Gastrocnemius medialis (tissue), 4 donors: ENCODE measurements around the gene KNDC1. TPM values are rescaled to one million over a fixed set of nuclear protein-coding genes. Genes with fewer than 3 reads are reported as not detected.

Experiments
- ATAC-seq, 2 donors: fragments of 150-250 bp; one replicate each; pipeline ENCODE4 v1.9.1; 2016
- DNase-seq, 2 donors: peaks; one replicate each; pipeline ENCODE4 v3.0.0-alpha.2; 2019
- H3K27ac ChIP-seq, 4 donors: fragments of 200-600 bp; sonication (generic); 1 replicate in 1 of 4; 2 replicates in 3 of 4; pipeline ENCODE4 v1.5.1; 2016 to 2018; ENCODE audit warnings: mild to moderate bottlenecking in 2 of 4, moderate library complexity in 1 of 4
- H3K27me3 ChIP-seq, 3 donors: fragments of 200-600 bp; sonication (generic) in 2 of 3; 1 replicate in 1 of 3; 2 replicates in 2 of 3; pipeline versions ENCODE4 v1.5.1 to v1.6.0; 2016 to 2019; ENCODE audit warnings: mild to moderate bottlenecking in 1 of 3, moderate library complexity in 1 of 3
- H3K36me3 ChIP-seq, 2 donors: fragments of 200-600 bp; sonication (generic) in 1 of 2; one replicate each; pipeline ENCODE4 v1.5.1; 2017 to 2018
- H3K4me1 ChIP-seq, 2 donors: fragments of 200-600 bp; sonication (generic) in 1 of 2; one replicate each; pipeline ENCODE4 v1.5.1; 2016 to 2017; ENCODE audit warnings: mild to moderate bottlenecking in 2 of 2
- H3K4me3 ChIP-seq, 4 donors: fragments of 200-600 bp; sonication (generic) in 3 of 4; 1 replicate in 1 of 4; 2 replicates in 3 of 4; pipeline ENCODE4 v1.5.1; 2016 to 2019; ENCODE audit warnings: mild to moderate bottlenecking in 2 of 4
- H3K9me3 ChIP-seq, 3 donors: fragments of 200-600 bp; sonication (generic) in 2 of 3; 1 replicate in 1 of 3; 2 replicates in 2 of 3; pipeline ENCODE4 v1.5.1; 2016 to 2019
- POLR2A ChIP-seq, 2 donors: fragments of 450-650 bp; IDR thresholded peaks; one replicate each; pipeline ENCODE4 v1.6.1; 2017; ENCODE audit warnings: antibody characterized with exemption in 2 of 2, mild to moderate bottlenecking in 2 of 2, moderate library complexity in 2 of 2
- in situ Hi-C, 4 donors: fragments of 200-750 bp; cut with MboI; loops; one replicate each; pipeline versions ENCODE4 v1.15.0 to v1.8.0; 2017; ENCODE audit warnings: low sequenced_read_pairs in 4 of 4
- intact Hi-C: fragments of 100-400 bp; cut with DNase I; formaldehyde crosslinking; loops from one replicate; pipeline ENCODE4 v1.15.1; 2023; ENCODE audit warnings: low total_unique reads
- total RNA-seq, 4 donors: library from RNA; depleted of rRNA; stranded (reverse); fragments of >200 nt; gene quantifications; one replicate each; pipeline versions ENCODE4 v1.1.0 to v1.2.3, GENCODE V29; 2016
- TF ChIP-seq, protein P1 (sequence below), 5 experiments: fragments of 450-650 bp in 3 of 5; fragments of 200-600 bp in 2 of 5; sonication (generic) in 2 of 5; IDR thresholded peaks in 4 of 5; conservative IDR thresholded peaks in 1 of 5; 1 replicate in 4 of 5; 2 replicates in 1 of 5; pipeline ENCODE4 v1.5.1; 2016 to 2019; ENCODE audit warnings: antibody characterized with exemption in 5 of 5, mild to moderate bottlenecking in 3 of 5, moderate library complexity in 3 of 5

KNDC1 gene
- total RNA-seq, 4 donors from 2014 or later, result 0.04 to 0.13 TPM; not detected in 2

DNA sequence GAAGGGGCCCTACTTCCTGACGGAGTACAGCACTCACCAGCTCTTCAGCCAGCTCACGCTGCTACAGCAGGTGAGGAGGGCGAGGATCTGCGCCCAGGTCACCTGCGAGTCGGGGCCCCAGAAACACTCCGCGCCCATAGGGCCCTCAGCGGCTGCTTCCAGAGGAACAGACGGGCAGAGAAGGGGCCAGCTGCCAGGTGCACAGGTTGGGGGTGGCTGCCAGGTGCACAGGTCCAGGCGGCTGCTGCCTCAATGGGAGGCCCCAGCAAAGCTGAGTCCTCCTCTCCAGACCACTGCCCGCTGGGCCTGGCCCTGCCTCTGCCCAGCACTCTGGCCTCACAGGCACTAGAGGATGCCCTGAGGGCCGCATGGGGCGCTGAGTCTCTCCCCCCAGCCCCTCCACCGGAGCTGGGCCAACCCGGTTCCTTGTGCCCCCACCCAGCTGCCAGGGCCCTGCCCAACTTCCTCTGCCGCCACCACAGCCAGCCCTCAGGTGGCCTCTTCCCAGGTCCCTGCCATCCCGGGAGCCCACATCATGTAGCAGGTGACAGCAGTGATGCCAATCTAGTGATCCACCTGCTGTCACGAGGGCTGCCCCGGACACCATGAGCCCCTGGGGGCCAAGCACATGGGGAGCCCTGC, 53.0 kb downstream of the KNDC1 start:
- DNase-seq, result no peak
- H3K27me3 ChIP-seq, result peaks cover 0 to 12% (median 10%) of the 10 kb centered on the region in 3 donors
- no peak for TF ChIP-seq POLR2A (IDR thresholded peaks at IDR 0.05)
- TF ChIP-seq, protein P1, sequence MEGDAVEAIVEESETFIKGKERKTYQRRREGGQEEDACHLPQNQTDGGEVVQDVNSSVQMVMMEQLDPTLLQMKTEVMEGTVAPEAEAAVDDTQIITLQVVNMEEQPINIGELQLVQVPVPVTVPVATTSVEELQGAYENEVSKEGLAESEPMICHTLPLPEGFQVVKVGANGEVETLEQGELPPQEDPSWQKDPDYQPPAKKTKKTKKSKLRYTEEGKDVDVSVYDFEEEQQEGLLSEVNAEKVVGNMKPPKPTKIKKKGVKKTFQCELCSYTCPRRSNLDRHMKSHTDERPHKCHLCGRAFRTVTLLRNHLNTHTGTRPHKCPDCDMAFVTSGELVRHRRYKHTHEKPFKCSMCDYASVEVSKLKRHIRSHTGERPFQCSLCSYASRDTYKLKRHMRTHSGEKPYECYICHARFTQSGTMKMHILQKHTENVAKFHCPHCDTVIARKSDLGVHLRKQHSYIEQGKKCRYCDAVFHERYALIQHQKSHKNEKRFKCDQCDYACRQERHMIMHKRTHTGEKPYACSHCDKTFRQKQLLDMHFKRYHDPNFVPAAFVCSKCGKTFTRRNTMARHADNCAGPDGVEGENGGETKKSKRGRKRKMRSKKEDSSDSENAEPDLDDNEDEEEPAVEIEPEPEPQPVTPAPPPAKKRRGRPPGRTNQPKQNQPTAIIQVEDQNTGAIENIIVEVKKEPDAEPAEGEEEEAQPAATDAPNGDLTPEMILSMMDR (IDR thresholded peaks at IDR 0.05 in 4 of 5, conservative IDR thresholded peaks at IDR 0.05 in 1 of 5), result no peak
- no peaks in the 10 kb centered on the region for H3K36me3 ChIP-seq
- H3K27ac ChIP-seq, result no peak overlapping the region
- H3K4me1 ChIP-seq, result no peaks in the 10 kb centered on the region
- ATAC-seq, result no peak
- H3K4me3 ChIP-seq, result no peak overlapping the region
- intact Hi-C loops, result no loop called here
- in situ Hi-C loops, result no loop called here
- no peaks in the 10 kb centered on the region for H3K9me3 ChIP-seq

DNA sequence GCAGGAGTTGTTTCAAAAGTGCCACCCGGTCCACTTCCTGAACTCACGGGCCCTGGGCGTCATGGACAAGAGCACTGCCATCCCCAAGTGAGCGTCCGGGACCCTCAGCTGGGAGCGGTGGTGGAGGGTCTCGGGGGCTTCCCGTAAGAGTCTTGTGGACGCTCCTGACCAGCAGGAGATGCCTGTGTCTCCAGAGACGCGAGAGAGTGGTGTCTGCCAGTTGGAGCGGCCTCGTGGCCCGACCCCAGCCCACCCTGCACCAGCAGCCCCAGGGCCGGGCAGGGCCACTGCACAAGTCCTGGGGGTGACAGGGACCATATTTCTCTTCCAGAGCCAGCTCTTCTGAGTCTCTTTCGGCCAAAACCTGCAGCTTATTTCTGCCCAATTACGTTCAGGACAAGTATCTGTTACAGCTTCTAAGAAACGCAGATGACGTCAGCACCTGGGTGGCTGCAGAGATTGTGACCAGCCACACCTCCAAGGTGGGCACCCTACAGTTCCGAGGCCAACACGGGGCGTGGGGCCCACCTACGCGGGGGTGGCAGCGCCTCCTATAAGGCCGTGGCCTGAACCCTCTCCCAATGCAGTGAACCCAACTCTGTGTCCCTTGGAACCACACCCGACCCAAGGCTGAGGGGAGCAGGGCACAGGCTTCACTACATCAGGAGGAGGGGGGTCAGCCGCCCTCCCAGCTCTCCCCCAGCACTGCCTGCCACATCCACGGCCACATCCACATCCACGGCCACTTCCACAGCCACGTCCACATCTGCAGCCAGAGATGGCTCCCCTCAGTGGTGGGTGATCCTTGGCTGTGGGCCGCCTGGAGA, 53.8 kb downstream of the KNDC1 start:
- in situ Hi-C loops, result no loop called here

DNA sequence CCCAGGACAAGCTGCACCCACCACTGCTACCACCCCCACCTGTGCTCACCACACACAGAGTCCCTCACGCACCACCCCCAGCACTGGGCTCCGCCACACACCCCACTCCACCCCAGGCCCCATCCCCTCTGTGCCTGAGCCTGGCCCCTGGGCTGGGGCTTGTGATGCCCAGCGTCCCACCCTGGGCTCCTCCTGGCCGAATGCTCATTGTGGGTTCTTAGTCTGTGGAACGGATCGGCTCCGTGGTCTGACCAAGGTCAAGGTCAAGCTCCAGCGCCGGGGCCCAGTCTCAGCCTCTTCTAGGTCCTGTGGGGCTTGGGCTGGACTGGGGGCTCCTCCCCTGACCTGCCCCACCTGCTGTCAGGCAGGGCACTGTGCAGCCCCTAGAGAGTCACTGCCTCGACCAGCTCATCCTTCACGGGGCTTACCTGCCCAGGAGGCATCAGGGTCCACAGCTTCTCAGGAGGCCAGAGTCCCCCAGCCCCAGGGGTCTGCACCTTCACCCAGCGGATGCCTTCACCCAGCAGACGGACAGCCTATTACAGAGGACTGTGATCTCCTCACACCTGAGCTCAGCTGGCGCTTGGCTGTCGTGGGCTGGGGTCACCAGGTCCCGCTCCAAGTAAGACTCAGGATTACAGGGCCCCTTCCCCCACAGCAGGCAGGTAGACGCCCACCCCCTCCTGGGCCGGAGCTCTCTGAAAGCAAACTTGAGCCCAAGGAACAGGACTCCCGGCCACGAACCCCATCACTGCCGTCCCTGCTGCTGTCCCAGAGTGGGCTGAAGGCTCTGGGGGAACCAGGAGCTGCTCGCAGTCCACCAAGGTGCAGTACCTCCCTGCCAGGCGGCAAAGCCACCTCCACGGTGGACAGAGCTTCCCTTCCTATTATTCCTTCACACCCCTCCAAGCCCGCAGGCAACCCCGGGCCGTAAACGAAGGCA, 54.7 kb downstream of the KNDC1 start:
- H3K9me3 ChIP-seq, result no peaks in the 10 kb centered on the region
- TF ChIP-seq, protein P1 (IDR thresholded peaks at IDR 0.05 in 4 of 5, conservative IDR thresholded peaks at IDR 0.05 in 1 of 5), result no peak
- TF ChIP-seq POLR2A (IDR thresholded peaks at IDR 0.05), result no peak
- no peaks in the 10 kb centered on the region for H3K4me1 ChIP-seq
- no peak for ATAC-seq
- in situ Hi-C loops (no loop called here), intact Hi-C loops (no loop called here)
- no peak for DNase-seq
- H3K27me3 ChIP-seq, result peaks cover 0 to 26% (median 16%) of the 10 kb centered on the region in 3 donors
- no peak overlapping the region for H3K4me3 ChIP-seq
- H3K36me3 ChIP-seq, result no peaks in the 10 kb centered on the region
- no peak overlapping the region for H3K27ac ChIP-seq

More for the DNA sequence above, 53.8 kb downstream of the KNDC1 start:
- H3K27me3 ChIP-seq, result peaks cover 0 to 20% (median 12%) of the 10 kb centered on the region in 3 donors
- no peak for ATAC-seq
- H3K36me3 ChIP-seq, result no peaks in the 10 kb centered on the region
- no peaks in the 10 kb centered on the region for H3K4me1 ChIP-seq
- DNase-seq, result no peak
- H3K27ac ChIP-seq, result no peak overlapping the region
- intact Hi-C loops, result no loop called here
- H3K9me3 ChIP-seq, result no peaks in the 10 kb centered on the region
- H3K4me3 ChIP-seq, result no peak overlapping the region
- TF ChIP-seq, protein P1 (IDR thresholded peaks at IDR 0.05 in 4 of 5, conservative IDR thresholded peaks at IDR 0.05 in 1 of 5), result no peak
- TF ChIP-seq POLR2A (IDR thresholded peaks at IDR 0.05), result no peak

DNA sequence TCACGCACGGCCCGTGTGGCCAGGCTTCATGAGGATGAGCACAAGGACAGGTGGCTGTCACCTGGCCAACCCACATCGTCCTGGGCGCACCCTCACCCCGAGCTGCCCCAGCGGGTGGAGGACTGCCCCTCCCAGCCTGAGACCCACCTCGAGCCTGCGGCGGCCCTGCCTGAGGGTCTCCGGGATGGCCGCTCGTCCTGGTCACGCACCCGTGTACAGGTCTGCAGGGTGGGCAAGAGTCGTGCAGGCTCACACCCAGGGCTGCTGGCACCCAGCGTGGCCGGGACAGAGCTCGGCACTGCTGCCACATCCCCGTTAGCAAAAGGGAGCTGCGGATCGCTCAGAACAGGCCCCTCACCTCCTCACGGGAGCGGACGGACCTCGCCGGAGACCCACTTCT, 55.6 kb downstream of the KNDC1 start:
- Histone ChIP-seq H3K27ac (no peak overlapping the region), H3K4me3 (no peak overlapping the region), H3K4me1 (no peaks in the 10 kb centered on the region), H3K36me3 (no peaks in the 10 kb centered on the region), H3K27me3 (peaks cover 0 to 26% (median 16%) of the 10 kb centered on the region in 3 donors), H3K9me3 (no peaks in the 10 kb centered on the region)
- in situ Hi-C loops, result no loop called here
- DNase-seq (no peak), ATAC-seq (no peak)
- intact Hi-C loops, result no loop called here
- no peak for TF ChIP-seq POLR2A (IDR thresholded peaks at IDR 0.05)
- TF ChIP-seq, protein P1 (IDR thresholded peaks at IDR 0.05 in 4 of 5, conservative IDR thresholded peaks at IDR 0.05 in 1 of 5), result no peak
